Thoracic aorta (tissue), 2 donors: ENCODE results near the gene SNCA. TPM values are rescaled to one million over a fixed set of nuclear protein-coding genes. Genes with fewer than 3 reads are reported as not detected.

ENCODE experiments used
- ATAC-seq: fragments of 150-250 bp; one replicate; pipeline ENCODE4 v1.8.0; 2017; ENCODE audit warnings: low read depth; ENCODE audit not compliant: insufficient number of reproducible peaks, low FRiP score
- DNase-seq: peaks from one replicate; pipeline ENCODE4 v3.0.0-alpha.2; 2020; ENCODE audit warnings: low spot score
- H3K27ac ChIP-seq, 2 donors: fragments of 200-600 bp; sonication (generic); 1 replicate in 1 of 2; 2 replicates in 1 of 2; pipeline ENCODE4 v1.5.1; 2016; ENCODE audit warnings: mild to moderate bottlenecking in 2 of 2, moderate library complexity in 2 of 2
- H3K27me3 ChIP-seq: fragments of 200-600 bp; sonication (generic); replicated peaks from 2 replicates; pipeline ENCODE4 v1.6.0; 2016; ENCODE audit warnings: mild to moderate bottlenecking; ENCODE audit not compliant: insufficient read depth
- H3K36me3 ChIP-seq: fragments of 200-600 bp; sonication (generic); one replicate; pipeline ENCODE4 v1.5.1; 2016
- H3K4me1 ChIP-seq, 2 donors: fragments of 200-600 bp; sonication (generic); 1 replicate in 1 of 2; 2 replicates in 1 of 2; pipeline versions ENCODE4 v1.5.1 to v1.6.0; 2016; ENCODE audit warnings: low read depth in 2 of 2, mild to moderate bottlenecking in 1 of 2; ENCODE audit not compliant: control insufficient read depth in 1 of 2
- H3K4me3 ChIP-seq: fragments of 200-600 bp; sonication (generic); 2 replicates; pipeline ENCODE4 v1.5.1; 2016; ENCODE audit warnings: mild to moderate bottlenecking
- H3K9me3 ChIP-seq: fragments of 200-600 bp; sonication (generic); 2 replicates; pipeline ENCODE4 v1.5.1; 2016
- total RNA-seq, 2 donors: library from RNA; depleted of rRNA; stranded (reverse); fragments of >200 nt; gene quantifications; one replicate each; pipeline versions ENCODE4 v1.1.0 to v1.2.3, GENCODE V29; 2016
- TF ChIP-seq, protein P1 (sequence below): fragments of 200-600 bp; sonication (generic); IDR thresholded peaks from one replicate; pipeline ENCODE4 v1.5.1; 2019; ENCODE audit warnings: antibody characterized with exemption

Gene SNCA
- total RNA-seq, 2 donors from 2014 or later: 1.5 to 14.3 TPM

DNA sequence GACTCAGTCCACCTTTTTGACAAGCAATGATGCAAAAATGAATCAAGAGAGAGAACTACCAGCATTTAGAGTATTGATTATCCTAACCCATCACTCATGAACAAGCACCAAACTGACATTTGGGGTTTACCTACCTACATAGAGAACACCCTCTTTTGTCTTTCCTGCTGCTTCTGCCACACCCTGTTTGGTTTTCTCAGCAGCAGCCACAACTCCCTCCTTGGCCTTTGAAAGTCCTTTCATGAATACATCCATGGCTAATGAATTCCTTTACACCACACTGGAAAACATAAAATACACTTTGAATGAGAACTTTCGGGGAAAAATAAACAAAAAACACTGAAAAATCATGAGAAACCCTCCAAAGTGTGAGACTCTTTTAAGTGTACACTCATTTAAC, 1.5 kb downstream of the SNCA start:
- Histone ChIP-seq H3K4me1 (peaks cover 0 to 11% of the 10 kb centered on the region in 2 donors), H3K9me3 (no peaks in the 10 kb centered on the region), H3K27ac (no peak overlapping the region), H3K36me3 (no peaks in the 10 kb centered on the region), H3K4me3 (no peak overlapping the region), H3K27me3 (no peaks in the 10 kb centered on the region)
- ATAC-seq (no peak), DNase-seq (no peak)
- TF ChIP-seq, protein P1, sequence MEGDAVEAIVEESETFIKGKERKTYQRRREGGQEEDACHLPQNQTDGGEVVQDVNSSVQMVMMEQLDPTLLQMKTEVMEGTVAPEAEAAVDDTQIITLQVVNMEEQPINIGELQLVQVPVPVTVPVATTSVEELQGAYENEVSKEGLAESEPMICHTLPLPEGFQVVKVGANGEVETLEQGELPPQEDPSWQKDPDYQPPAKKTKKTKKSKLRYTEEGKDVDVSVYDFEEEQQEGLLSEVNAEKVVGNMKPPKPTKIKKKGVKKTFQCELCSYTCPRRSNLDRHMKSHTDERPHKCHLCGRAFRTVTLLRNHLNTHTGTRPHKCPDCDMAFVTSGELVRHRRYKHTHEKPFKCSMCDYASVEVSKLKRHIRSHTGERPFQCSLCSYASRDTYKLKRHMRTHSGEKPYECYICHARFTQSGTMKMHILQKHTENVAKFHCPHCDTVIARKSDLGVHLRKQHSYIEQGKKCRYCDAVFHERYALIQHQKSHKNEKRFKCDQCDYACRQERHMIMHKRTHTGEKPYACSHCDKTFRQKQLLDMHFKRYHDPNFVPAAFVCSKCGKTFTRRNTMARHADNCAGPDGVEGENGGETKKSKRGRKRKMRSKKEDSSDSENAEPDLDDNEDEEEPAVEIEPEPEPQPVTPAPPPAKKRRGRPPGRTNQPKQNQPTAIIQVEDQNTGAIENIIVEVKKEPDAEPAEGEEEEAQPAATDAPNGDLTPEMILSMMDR: no peak

DNA sequence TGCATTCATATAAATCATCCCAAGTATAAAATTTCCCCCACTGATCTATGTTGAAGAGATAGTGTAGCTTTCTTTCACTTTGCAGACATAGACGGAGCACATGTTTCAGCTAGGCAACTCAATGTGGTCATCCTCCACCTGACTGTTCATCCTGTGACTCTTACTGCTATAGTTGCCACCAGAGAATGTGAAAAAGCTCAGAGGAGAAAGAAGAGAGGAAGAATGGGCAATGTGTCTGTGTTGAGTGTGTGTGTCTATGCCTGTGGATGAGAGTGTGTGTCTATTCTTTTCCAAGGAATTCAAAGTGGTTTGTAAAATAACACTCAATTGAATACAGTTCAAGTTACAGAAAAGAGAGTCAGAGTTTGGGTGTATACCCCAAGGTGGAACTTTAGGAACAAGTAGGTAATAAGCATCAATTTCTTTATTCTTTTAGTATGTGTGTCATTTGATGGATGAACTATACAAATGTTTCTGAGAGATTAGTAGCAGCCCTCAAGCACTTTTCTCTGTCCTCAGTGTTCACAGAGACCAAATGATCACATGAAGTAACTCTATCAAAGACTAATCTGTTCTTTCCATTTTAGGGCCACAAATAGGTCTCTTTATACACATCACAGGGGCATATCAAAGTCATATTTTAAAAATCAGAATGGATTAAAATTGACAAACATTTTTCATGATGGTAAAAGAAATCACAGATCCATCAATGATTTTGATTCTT, 2.3 kb downstream of the SNCA start:
- H3K4me1 ChIP-seq: peaks cover 0 to 11% of the 10 kb centered on the region in 2 donors
- TF ChIP-seq, protein P1: no peak
- ATAC-seq (no peak), DNase-seq (no peak)
- no peak overlapping the region for H3K27ac ChIP-seq
- H3K36me3 ChIP-seq: no peaks in the 10 kb centered on the region
- H3K9me3 ChIP-seq: no peaks in the 10 kb centered on the region
- no peaks in the 10 kb centered on the region for H3K27me3 ChIP-seq
- H3K4me3 ChIP-seq: no peak overlapping the region

DNA sequence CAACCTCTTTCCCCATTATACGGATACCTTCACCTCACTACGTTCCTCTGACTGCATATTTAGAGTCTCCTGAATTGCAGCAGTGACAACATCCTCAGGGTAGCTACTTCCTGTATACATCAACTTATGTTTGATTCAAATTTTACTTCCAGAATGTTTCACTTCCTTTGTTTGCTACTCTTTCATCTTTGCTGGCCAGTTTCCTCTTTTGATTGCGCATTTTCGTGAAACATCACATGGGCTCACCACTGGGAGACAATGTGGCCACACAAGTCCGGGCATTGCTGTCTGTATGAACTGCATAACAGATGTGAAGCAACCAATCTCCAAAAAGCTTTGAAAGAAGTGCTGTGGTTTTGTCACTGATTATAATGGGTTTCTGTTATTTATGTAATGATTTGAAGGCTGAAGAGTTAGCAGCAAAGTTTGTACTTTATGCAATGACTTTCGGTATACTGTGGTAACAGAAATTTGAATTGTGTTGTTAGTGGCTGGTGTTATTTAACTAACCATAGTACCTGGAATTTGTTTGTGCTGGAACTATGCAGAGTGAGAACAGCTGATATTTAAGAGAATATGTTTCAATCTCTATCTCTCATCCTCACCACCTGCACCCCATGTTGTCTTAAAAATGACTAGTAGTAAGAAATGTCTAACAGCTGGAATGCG, 7.4 kb downstream of the SNCA start:
- Histone ChIP-seq H3K27me3 (no peaks in the 10 kb centered on the region), H3K27ac (no peak overlapping the region), H3K9me3 (no peaks in the 10 kb centered on the region), H3K4me3 (no peak overlapping the region), H3K36me3 (no peaks in the 10 kb centered on the region), H3K4me1 (no peaks in the 10 kb centered on the region)
- DNase-seq: no peak
- no peak for ATAC-seq
- TF ChIP-seq, protein P1: no peak

DNA sequence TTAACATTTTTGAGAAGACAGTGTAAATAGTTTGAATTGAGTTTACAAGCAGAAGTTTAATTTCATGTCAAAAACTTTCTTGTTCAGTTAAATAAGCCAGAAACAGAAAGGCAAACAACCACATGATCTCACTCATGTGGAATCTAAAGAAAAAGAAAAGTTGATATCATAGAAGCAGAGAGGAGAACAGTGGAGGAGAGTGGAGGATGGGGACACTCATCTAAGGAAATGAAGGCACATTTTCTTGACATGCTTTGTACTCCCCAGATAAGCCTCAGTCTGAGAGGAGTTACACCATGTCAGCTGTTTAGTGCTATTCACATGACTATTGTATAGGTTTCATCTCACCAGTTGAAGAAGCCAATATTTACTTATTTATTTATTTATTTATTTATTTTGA, 13.5 kb downstream of the SNCA start:
- H3K27ac ChIP-seq: no peak overlapping the region
- TF ChIP-seq, protein P1: no peak
- ATAC-seq (no peak), DNase-seq (no peak)
- no peaks in the 10 kb centered on the region for H3K9me3 ChIP-seq
- no peak overlapping the region for H3K4me3 ChIP-seq
- no peaks in the 10 kb centered on the region for H3K4me1 ChIP-seq
- no peaks in the 10 kb centered on the region for H3K27me3 ChIP-seq
- no peaks in the 10 kb centered on the region for H3K36me3 ChIP-seq

DNA sequence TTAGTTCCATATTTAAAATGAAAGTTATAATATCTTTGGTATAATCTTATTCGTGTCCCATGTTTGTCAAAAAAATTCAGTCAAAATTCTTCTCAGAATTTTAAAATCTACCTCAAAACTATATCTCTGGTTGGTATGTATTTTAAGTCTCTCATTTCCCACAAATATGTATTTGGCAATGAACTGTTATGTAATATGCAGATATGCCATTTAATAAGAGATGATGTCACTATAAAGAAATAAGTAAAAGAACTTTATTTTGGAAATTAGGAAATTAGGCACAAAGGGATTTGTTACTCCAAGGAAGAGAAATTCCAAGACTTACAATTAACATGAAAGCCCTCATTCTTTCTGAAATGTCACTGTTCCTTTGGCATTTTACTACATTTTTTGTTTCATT, 15.3 kb downstream of the SNCA start:
- TF ChIP-seq, protein P1: no peak
- H3K27ac ChIP-seq: no peak overlapping the region
- H3K4me3 ChIP-seq: no peak overlapping the region
- DNase-seq (no peak), ATAC-seq (no peak)
- no peaks in the 10 kb centered on the region for H3K9me3 ChIP-seq
- no peaks in the 10 kb centered on the region for H3K4me1 ChIP-seq
- H3K27me3 ChIP-seq: no peaks in the 10 kb centered on the region
- no peaks in the 10 kb centered on the region for H3K36me3 ChIP-seq
